Fibroblast of the aortic adventitia (primary cell): ENCODE results near the gene HEMK1. TPM values are rescaled to one million over a fixed set of nuclear protein-coding genes. Genes with fewer than 3 reads are reported as not detected.

ENCODE experiments used
- DNase-seq: peaks from one replicate; pipeline ENCODE4 v3.0.0-alpha.2; 2010; ENCODE audit warnings: low read depth
- H3K4me3 ChIP-seq: 2 replicates; pipeline ENCODE4 v1.5.1; 2011; ENCODE audit warnings: low read depth, mild to moderate bottlenecking, control low read depth, low read length, moderate library complexity
- CTCF ChIP-seq: IDR thresholded peaks from 2 replicates; pipeline ENCODE4 v1.5.1; 2011; ENCODE audit warnings: mild to moderate bottlenecking, low read length, control low read depth, inconsistent platforms; ENCODE audit not compliant: insufficient read depth
- total RNA-seq: library from RNA; depleted of rRNA; stranded (reverse); fragments of >200 nt; gene quantifications from 2 replicates; pipeline ENCODE4 v1.2.3, GENCODE V29; 2012; ENCODE audit warnings: low replicate concordance

The HEMK1 gene
- total RNA-seq, 1 donor = 14.4 TPM

GRCh38 chr3:50615190-50615589 is 45.9 kb downstream of the HEMK1 start:
- DNase-seq = no peak
- TF ChIP-seq CTCF = no peak
- no peak overlapping the region for H3K4me3 ChIP-seq

GRCh38 chr3:50616003-50616769 is 46.9 kb downstream of the HEMK1 start:
- H3K4me3 ChIP-seq = peak overlapping the region; percentile 72
- peak; percentile 83 for DNase-seq
- TF ChIP-seq CTCF = peak; percentile 100

GRCh38 chr3:50616770-50617095 is 47.4 kb downstream of the HEMK1 start:
- TF ChIP-seq CTCF = no peak
- H3K4me3 ChIP-seq = peak overlapping the region; percentile 72
- DNase-seq = peak; percentile 82

- DNase-seq = no peak
- no peak for TF ChIP-seq CTCF
- peak within 1 kb of the TSS; percentile 92 for H3K4me3 ChIP-seq
Measured at GRCh38 chr3:50617096-50617791, 47.9 kb downstream of the HEMK1 start, which contains the start of gene MAPKAPK3. Gene MAPKAPK3 (plus strand): TSS chr3:50617151. CDS start chr3:50617566, 415 bp downstream.

GRCh38 chr3:50617911-50618481 is 48.7 kb downstream of the HEMK1 start:
- peak overlapping the region; percentile 92 for H3K4me3 ChIP-seq
- DNase-seq = no peak
- no peak for TF ChIP-seq CTCF

GRCh38 chr3:50620420-50620819 is 51.1 kb downstream of the HEMK1 start:
- TF ChIP-seq CTCF = no peak
- no peak for DNase-seq
- H3K4me3 ChIP-seq = no peak overlapping the region
